DND-41 (cell line): ENCODE results near the gene PTCHD1.

Experiments
- EZH2 ChIP-seq: IDR thresholded peaks from 3 replicates; pipeline ENCODE4 v1.6.1; 2012; ENCODE audit warnings: borderline replicate concordance, low read depth, mild to moderate bottlenecking, moderate library complexity, low read length, inconsistent platforms; ENCODE audit not compliant: severe bottlenecking
- TF ChIP-seq, protein P1 (sequence below): IDR thresholded peaks from 2 replicates; pipeline ENCODE4 v1.5.1; 2012; ENCODE audit warnings: borderline replicate concordance, low read length, moderate library complexity, mild to moderate bottlenecking; ENCODE audit not compliant: poor library complexity, severe bottlenecking; ENCODE audit errors: extremely low read depth

DNA sequence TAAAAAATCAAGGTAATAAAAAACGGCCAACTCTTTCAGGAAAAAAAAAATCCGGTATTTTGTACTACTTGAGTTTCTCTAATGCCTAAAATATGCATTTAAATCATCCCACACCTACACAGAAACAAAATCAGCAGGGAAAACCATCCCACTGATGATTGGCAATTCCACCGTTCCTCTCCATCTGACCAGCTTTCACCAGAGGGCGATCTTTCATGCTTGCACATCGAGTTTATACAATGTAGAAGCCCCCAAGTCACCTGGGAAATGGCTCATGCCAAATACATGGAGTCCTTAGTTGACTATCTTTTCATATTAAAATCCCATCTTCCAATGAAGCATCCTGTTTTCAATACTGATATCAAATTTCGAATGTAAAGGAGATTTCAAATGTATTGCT, 69.2 kb downstream of the PTCHD1 start:
- TF ChIP-seq, protein P1, sequence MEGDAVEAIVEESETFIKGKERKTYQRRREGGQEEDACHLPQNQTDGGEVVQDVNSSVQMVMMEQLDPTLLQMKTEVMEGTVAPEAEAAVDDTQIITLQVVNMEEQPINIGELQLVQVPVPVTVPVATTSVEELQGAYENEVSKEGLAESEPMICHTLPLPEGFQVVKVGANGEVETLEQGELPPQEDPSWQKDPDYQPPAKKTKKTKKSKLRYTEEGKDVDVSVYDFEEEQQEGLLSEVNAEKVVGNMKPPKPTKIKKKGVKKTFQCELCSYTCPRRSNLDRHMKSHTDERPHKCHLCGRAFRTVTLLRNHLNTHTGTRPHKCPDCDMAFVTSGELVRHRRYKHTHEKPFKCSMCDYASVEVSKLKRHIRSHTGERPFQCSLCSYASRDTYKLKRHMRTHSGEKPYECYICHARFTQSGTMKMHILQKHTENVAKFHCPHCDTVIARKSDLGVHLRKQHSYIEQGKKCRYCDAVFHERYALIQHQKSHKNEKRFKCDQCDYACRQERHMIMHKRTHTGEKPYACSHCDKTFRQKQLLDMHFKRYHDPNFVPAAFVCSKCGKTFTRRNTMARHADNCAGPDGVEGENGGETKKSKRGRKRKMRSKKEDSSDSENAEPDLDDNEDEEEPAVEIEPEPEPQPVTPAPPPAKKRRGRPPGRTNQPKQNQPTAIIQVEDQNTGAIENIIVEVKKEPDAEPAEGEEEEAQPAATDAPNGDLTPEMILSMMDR = peak; percentile 16
- TF ChIP-seq EZH2 = no peak
